ENCODE measurements around the gene MOV10.

MOV10 gene

GRCh38 chr1:112729909-112730308 is 55.5 kb downstream of the MOV10 start:
- no peak for DNase-seq (ENCODE audit: low read depth in 2 of 2)

- no peak for DNase-seq (ENCODE audit: low read depth in 2 of 2)
Observed at GRCh38 chr1:112731451-112731850, 57.0 kb downstream of the MOV10 start.

- no peak for DNase-seq (ENCODE audit: low read depth in 2 of 2)
Observed at GRCh38 chr1:112735752-112736151, 61.3 kb downstream of the MOV10 start.

GRCh38 chr1:112737573-112737972 is 63.1 kb downstream of the MOV10 start:
- no peak for DNase-seq (ENCODE audit: low read depth in 2 of 2)

- no peak for DNase-seq (ENCODE audit: low read depth in 2 of 2)
Observed at GRCh38 chr1:112743174-112744008, 68.9 kb downstream of the MOV10 start.

GRCh38 chr1:112744009-112744578 is 69.6 kb downstream of the MOV10 start:
- no peak for DNase-seq (ENCODE audit: low read depth in 2 of 2)

- no peak for DNase-seq (ENCODE audit: low read depth in 2 of 2)
Observed at GRCh38 chr1:112748396-112748795, 73.9 kb downstream of the MOV10 start.
